NCI-H1048 (cell line): ENCODE data around the gene HSD11B1.
"Not testable (repeated sequence)": the region's sequence is repeated elsewhere in the genome, so short reads cannot be mapped to it uniquely, and the experiment has no call there.

Experiments used
- DNase-seq: peaks from one replicate; lab custom pipeline; 2025; lab: John Stamatoyannopoulos, UW

HSD11B1 gene

GRCh38 chr1:209691237-209691636, 13.4 kb upstream of the HSD11B1 start:
- DNase-seq: no peak

GRCh38 chr1:209692296-209692695, 12.3 kb upstream of the HSD11B1 start:
- no peak for DNase-seq

- peak; percentile 81 for DNase-seq
Measured at GRCh38 chr1:209692745-209693504, 11.7 kb upstream of the HSD11B1 start.

GRCh38 chr1:209696673-209697072, 8.0 kb upstream of the HSD11B1 start:
- no peak for DNase-seq

GRCh38 chr1:209697126-209697525, 7.5 kb upstream of the HSD11B1 start:
- no peak for DNase-seq

GRCh38 chr1:209700686-209701085, 4.0 kb upstream of the HSD11B1 start:
- DNase-seq: not testable (repeated sequence)

GRCh38 chr1:209702832-209703231, 1.8 kb upstream of the HSD11B1 start:
- DNase-seq: no peak

- DNase-seq: no peak
Measured at GRCh38 chr1:209703834-209704504, 677 bp upstream of the HSD11B1 start.

- no peak for DNase-seq
Measured at GRCh38 chr1:209705033-209705598, 470 bp downstream of the HSD11B1 start.

GRCh38 chr1:209706622-209707021, 2.0 kb downstream of the HSD11B1 start:
- no peak for DNase-seq

GRCh38 chr1:209707308-209707707, 2.7 kb downstream of the HSD11B1 start:
- no peak for DNase-seq

- no peak for DNase-seq
Measured at GRCh38 chr1:209708297-209708696, 3.7 kb downstream of the HSD11B1 start.

GRCh38 chr1:209710093-209710492, 5.4 kb downstream of the HSD11B1 start:
- DNase-seq: no peak

GRCh38 chr1:209710847-209711246, 6.2 kb downstream of the HSD11B1 start:
- DNase-seq: peak; percentile 47

GRCh38 chr1:209714338-209714737, 9.7 kb downstream of the HSD11B1 start:
- DNase-seq: no peak

GRCh38 chr1:209715314-209715713, 10.7 kb downstream of the HSD11B1 start:
- DNase-seq: no peak

- DNase-seq: no peak
Measured at GRCh38 chr1:209717818-209718217, 13.2 kb downstream of the HSD11B1 start.

GRCh38 chr1:209720326-209720725, 15.7 kb downstream of the HSD11B1 start:
- DNase-seq: no peak

GRCh38 chr1:209720826-209721225, 16.2 kb downstream of the HSD11B1 start:
- DNase-seq: no peak

- DNase-seq: no peak
Measured at GRCh38 chr1:209721323-209721722, 16.7 kb downstream of the HSD11B1 start.

GRCh38 chr1:209723265-209723664, 18.6 kb downstream of the HSD11B1 start:
- DNase-seq: no peak

GRCh38 chr1:209723756-209724693, 19.4 kb downstream of the HSD11B1 start:
- DNase-seq: no peak
